Fibroblast of mammary gland (primary cell): ENCODE results near the gene GRM3.

Experiments
- DNase-seq: peaks from one replicate; pipeline ENCODE4 v3.0.0-alpha.2; 2010; ENCODE audit warnings: low read depth
- H3K4me3 ChIP-seq: 2 replicates; pipeline ENCODE4 v1.5.1; 2011; ENCODE audit warnings: low read depth, mild to moderate bottlenecking, low read length, moderate library complexity; ENCODE audit not compliant: control insufficient read depth
- TF ChIP-seq, protein P1 (sequence below): conservative IDR thresholded peaks from 2 replicates; pipeline ENCODE4 v1.5.1; 2011; ENCODE audit warnings: low read depth, low read length, inconsistent platforms; ENCODE audit not compliant: control insufficient read depth, insufficient read depth

Gene GRM3

DNA sequence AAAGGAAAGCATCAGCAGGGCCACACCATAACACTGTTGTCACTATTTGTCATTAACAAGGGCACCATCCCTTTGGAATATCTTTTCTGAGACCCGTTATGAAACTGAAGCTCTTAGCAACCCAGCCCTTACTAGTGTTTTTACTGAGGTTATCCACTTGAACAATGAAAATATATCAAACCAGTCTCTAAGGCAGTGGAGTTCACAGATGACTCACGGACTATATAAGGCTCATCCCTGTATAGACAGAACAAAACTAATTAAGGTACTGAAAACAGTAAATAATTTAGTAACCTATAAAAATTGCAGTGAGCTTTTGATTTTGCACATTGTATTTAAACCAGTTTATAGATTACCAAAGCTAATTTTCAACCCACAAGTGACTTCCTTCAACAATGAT, 219.7 kb downstream of the GRM3 start:
- DNase-seq, result no peak
- TF ChIP-seq, protein P1, sequence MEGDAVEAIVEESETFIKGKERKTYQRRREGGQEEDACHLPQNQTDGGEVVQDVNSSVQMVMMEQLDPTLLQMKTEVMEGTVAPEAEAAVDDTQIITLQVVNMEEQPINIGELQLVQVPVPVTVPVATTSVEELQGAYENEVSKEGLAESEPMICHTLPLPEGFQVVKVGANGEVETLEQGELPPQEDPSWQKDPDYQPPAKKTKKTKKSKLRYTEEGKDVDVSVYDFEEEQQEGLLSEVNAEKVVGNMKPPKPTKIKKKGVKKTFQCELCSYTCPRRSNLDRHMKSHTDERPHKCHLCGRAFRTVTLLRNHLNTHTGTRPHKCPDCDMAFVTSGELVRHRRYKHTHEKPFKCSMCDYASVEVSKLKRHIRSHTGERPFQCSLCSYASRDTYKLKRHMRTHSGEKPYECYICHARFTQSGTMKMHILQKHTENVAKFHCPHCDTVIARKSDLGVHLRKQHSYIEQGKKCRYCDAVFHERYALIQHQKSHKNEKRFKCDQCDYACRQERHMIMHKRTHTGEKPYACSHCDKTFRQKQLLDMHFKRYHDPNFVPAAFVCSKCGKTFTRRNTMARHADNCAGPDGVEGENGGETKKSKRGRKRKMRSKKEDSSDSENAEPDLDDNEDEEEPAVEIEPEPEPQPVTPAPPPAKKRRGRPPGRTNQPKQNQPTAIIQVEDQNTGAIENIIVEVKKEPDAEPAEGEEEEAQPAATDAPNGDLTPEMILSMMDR, result no peak
- no peak overlapping the region for H3K4me3 ChIP-seq

DNA sequence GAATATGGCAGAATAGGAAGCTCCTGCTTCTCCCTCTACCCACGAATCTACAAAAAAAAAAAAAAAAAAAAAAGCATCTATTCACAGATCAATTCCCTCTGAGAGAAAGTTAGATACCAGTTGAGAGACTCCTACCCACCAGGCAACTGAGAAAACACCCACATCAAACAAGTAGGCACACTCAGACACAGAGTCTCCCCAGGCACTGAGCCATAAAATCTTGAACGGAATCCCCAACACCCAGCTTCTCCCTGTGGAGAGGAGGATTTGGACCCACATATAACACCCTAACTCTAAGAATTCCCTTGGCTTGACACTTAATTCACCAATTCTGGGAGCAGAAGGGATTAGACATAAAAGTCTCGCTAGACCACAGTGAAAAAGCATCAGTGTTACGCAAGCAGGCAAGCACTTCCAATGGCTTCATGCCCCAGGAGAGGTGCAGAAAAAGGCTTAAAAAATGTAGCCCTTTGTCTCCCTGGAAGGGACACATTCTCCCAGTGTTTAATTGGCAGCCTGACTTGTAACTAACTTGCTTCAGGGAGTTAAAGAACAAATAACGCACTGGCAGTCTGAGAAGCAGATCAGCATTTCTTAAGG, 223.6 kb downstream of the GRM3 start:
- TF ChIP-seq, protein P1, result no peak
- no peak overlapping the region for H3K4me3 ChIP-seq
- no peak for DNase-seq

DNA sequence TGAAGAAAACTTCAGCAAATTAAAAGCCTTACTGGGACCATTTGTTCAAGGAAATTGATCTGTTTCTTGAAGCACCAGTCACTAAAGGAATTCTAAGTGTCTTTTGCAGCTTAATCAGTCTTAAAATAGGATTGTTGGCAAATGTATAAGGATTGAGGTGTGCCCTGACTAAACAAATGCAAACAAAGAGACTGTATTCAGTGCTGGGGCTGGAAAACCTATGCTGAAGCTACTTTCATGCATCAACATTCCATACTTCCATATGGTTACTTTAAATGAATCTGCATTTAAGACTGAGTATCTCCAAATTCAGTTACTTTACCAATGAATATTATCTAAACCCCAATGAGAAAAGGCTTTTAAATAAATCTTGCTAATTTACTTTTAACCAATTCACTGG, 232.4 kb downstream of the GRM3 start:
- TF ChIP-seq, protein P1, result no peak
- no peak for DNase-seq
- H3K4me3 ChIP-seq, result no peak overlapping the region

DNA sequence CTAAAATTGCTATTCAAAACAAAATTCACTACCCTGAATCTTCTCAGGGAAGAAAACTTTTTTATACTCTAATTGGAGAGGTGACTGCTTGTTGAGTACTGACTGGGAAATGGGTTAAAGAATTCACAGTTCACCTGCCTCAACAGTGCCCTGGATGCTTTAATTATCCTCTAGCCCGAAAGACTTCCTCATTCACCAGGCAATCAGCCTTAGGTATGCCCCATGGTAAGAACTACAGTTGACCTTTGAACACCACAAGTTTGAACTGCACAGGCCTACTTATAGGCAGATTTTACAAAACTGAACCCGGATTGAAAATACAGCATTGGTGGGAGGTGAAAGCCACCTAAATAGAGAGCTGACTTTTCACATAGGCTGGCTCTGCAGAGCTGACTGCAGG, 240.4 kb downstream of the GRM3 start:
- DNase-seq, result no peak
- no peak overlapping the region for H3K4me3 ChIP-seq
- TF ChIP-seq, protein P1, result no peak

DNA sequence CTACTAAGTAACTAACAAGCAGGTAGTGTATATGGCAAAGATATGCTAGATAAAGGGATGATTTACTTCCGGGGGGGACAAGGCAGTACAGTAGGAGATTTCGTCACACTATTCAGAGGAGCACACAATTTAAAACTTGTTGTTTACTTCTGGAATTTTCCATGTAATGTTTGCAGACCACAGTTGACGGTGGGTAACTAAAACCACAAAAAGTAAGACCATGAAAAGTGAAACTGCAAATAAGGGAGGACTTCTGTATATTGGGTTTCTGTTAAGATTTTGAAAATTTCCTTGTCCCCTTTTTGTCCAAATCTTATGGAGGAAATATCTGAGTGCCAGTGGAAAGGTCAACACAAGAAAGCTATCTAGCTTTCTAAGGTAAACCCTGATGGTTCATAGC, 245.8 kb downstream of the GRM3 start:
- TF ChIP-seq, protein P1, result no peak
- H3K4me3 ChIP-seq, result no peak overlapping the region
- DNase-seq, result no peak

DNA sequence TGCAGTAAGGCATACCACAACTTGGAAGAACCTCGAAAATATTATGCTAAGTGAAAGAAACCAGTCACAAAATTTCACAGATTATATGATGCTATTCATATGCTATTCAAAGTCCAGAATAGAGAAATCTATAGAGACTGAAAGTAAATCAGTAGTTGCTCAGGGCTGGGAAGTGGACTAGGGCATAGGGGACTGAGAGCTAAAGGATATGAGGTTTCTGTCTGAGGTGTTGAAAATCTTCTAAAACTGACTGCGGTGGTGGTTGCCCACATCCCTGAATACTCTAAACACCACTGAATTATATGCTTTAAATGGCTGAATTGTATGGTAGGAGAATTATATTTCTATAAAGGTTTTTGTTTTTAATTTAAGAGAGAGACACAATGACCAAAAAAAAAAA, 254.5 kb downstream of the GRM3 start:
- TF ChIP-seq, protein P1, result no peak
- no peak overlapping the region for H3K4me3 ChIP-seq
- no peak for DNase-seq

DNA sequence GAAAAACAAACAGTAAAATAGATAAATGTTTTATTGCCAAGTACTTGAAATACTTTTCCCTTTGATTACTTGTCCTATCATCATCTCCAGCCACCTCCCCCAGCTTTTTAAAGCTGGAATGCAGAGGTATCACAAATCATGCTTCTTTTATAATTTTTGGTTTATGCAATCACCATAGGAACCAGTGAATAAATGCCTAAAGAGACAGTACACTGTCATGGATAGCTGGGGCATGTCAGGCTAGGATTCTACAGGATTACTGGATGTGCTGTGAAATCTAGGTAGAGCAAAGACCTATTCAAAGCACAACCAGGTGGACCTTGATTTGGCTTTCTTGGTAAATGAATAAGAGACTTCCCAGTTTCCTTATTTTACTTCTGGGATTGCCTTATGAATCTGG, 257.2 kb downstream of the GRM3 start:
- no peak for DNase-seq
- TF ChIP-seq, protein P1, result no peak
- H3K4me3 ChIP-seq, result no peak overlapping the region
